ENCODE results near the gene CETN2.

DNA sequence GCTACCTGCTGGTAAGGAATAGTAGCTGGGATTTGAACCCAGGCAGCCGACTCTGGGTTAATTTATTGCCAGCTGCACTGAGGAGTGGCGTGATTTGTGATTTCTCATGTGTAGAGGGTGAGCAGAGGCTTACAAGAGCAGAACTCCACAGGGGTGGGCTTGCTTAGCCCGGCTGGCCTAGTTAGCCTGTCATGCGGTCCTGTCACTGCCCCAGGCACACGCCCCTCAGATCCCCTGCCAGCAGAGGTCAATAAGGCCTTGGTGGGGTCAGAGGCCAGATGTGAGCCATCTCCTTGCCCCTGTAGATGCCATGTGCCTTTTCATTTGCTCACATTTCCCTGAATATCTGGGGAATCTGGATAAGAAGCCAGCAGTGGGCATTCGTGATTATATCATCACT lies 13.7 kb upstream of the CETN2 start:
- TF ChIP-seq, protein P1, sequence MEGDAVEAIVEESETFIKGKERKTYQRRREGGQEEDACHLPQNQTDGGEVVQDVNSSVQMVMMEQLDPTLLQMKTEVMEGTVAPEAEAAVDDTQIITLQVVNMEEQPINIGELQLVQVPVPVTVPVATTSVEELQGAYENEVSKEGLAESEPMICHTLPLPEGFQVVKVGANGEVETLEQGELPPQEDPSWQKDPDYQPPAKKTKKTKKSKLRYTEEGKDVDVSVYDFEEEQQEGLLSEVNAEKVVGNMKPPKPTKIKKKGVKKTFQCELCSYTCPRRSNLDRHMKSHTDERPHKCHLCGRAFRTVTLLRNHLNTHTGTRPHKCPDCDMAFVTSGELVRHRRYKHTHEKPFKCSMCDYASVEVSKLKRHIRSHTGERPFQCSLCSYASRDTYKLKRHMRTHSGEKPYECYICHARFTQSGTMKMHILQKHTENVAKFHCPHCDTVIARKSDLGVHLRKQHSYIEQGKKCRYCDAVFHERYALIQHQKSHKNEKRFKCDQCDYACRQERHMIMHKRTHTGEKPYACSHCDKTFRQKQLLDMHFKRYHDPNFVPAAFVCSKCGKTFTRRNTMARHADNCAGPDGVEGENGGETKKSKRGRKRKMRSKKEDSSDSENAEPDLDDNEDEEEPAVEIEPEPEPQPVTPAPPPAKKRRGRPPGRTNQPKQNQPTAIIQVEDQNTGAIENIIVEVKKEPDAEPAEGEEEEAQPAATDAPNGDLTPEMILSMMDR (IDR thresholded peaks at IDR 0.05; ENCODE audit: low read depth, low read length, poor library complexity, severe bottlenecking) = no peak
- no peak for TF ChIP-seq EZH2phosphoT487 (IDR thresholded peaks at IDR 0.05; ENCODE audit: borderline replicate concordance, low read length)

Measured in DOHH2 (cell line).